ENCODE data around the gene RPL10A.

Gene RPL10A

DNA sequence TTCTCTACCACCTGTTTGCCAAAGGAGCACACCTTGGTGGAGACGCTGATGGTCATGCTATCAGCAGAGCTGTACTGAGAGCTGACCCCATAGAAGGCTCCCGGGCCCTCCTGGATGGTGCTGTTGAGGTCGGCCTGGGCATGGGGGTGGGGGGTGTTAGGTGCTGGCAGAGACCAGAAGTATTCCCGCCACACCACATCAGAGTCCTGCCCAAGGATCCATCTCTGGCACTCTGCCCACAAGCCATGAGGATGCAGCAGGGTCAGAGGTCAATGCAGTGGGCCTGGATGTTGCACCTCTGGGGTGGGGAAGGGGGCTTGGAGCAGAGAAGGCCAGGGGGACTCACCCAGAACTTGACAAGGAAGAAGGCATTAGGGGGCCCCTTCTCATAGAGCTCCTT, 7.4 kb downstream of the RPL10A start:
- peak overlapping the region in 1 of 3 experiments; percentile 6 for H3K27ac Mint-ChIP-seq
- H3K27me3 Mint-ChIP-seq (ENCODE audit: low read depth) = no peaks in the 10 kb centered on the region
- TF ChIP-seq, protein P1, sequence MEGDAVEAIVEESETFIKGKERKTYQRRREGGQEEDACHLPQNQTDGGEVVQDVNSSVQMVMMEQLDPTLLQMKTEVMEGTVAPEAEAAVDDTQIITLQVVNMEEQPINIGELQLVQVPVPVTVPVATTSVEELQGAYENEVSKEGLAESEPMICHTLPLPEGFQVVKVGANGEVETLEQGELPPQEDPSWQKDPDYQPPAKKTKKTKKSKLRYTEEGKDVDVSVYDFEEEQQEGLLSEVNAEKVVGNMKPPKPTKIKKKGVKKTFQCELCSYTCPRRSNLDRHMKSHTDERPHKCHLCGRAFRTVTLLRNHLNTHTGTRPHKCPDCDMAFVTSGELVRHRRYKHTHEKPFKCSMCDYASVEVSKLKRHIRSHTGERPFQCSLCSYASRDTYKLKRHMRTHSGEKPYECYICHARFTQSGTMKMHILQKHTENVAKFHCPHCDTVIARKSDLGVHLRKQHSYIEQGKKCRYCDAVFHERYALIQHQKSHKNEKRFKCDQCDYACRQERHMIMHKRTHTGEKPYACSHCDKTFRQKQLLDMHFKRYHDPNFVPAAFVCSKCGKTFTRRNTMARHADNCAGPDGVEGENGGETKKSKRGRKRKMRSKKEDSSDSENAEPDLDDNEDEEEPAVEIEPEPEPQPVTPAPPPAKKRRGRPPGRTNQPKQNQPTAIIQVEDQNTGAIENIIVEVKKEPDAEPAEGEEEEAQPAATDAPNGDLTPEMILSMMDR (IDR thresholded peaks at IDR 0.05; ENCODE audit: unreplicated experiment in 3 of 3) = no peak
- H3K36me3 Mint-ChIP-seq (ENCODE audit: low read depth) = peaks cover 59% of the 10 kb centered on the region
- no peaks in the 10 kb centered on the region for H3K9me3 Mint-ChIP-seq
- H3K4me3 Mint-ChIP-seq = no peak overlapping the region
- H3K4me1 Mint-ChIP-seq = peaks cover 19% of the 10 kb centered on the region

DNA sequence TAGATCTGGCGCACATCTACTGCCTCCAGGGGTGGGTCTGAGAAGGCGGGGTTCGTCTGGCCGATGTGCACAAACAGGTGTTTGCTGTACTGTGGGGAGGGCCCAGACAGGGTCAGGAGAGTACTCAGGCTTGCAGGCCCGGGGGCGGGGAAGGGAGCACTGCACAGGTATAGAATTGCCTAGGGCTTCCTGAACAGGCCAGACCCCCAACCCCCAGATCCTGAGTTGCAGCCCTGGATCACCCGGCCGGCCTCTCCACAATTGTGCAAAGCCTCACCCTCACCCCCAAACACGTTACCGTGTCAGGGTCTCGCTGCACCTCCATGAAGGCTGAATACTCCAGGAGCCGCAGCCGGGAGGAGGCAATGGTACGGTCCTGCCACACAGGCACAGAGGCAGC, 7.8 kb downstream of the RPL10A start:
- Mint-ChIP-seq H3K4me1 (peaks cover 15% of the 10 kb centered on the region), H3K36me3 (ENCODE audit: low read depth) (peaks cover 58% of the 10 kb centered on the region)
- TF ChIP-seq, protein P1 (IDR thresholded peaks at IDR 0.05; ENCODE audit: unreplicated experiment in 3 of 3) = no peak

DNA sequence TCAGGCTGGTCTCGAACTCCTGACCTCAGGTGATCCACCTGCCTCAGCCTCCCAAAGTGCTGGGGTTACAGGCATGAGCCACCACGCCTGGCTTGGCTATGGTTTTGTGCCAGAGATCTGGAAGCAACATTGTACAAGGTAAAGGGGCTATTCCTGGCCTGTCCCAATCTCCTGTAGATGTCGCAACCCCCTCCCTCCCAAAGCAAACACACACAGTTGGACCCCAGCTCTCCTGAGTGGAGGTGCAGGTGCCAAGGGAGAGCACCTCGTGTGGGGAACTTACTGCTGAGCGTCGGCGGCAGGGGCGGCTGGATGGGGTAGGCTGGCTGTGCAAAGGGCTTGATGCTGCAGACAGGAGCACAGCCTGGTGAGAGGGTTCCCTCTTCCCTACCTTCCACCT, 8.8 kb downstream of the RPL10A start:
- H3K4me3 Mint-ChIP-seq = no peak overlapping the region
- H3K4me1 Mint-ChIP-seq = peaks cover 11% of the 10 kb centered on the region
- H3K9me3 Mint-ChIP-seq = no peaks in the 10 kb centered on the region
- peaks cover 56% of the 10 kb centered on the region for H3K36me3 Mint-ChIP-seq (ENCODE audit: low read depth)
- H3K27me3 Mint-ChIP-seq (ENCODE audit: low read depth) = no peaks in the 10 kb centered on the region
- TF ChIP-seq, protein P1 (IDR thresholded peaks at IDR 0.05; ENCODE audit: unreplicated experiment in 3 of 3) = no peak
- peak overlapping the region in 1 of 3 experiments; percentile 14 for H3K27ac Mint-ChIP-seq

More for the DNA sequence above, 7.8 kb downstream of the RPL10A start:
- Mint-ChIP-seq H3K9me3 (no peaks in the 10 kb centered on the region), H3K27me3 (ENCODE audit: low read depth) (no peaks in the 10 kb centered on the region), H3K4me3 (no peak overlapping the region), H3K27ac (peak overlapping the region in 1 of 3 experiments; percentile 6)

DNA sequence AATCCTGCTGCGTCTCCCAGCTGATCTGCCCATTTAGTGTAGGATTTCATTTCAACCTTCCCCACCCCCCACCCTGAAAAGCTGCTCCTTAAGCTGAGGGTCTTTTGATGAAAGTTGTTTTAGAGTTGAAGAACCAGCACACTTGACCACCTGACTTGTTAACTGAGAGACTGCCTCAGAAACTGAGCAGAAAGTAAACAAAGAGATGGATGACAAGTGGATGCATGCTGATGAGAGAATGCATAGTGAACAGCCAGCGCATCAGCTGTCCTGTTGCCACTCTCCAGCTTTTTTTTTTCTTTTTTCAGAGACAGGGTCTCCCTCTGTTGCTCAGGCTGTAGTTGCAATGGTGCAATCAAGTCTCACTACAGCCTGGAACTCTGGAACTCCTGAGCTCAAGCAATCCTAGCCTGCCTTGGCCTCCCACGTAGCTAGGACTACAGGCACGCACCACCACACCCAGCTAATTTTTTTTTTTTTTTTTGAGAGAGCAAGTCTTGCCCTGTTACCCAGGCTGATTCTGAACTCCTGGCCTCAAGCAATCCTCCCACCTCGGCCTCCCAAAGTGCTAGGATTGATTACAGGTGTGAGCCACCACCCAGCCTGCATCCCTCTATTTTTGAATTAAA, 9.5 kb downstream of the RPL10A start:
- peaks cover 51% of the 10 kb centered on the region for H3K36me3 Mint-ChIP-seq (ENCODE audit: low read depth)
- H3K4me3 Mint-ChIP-seq = no peak overlapping the region
- TF ChIP-seq, protein P1 (IDR thresholded peaks at IDR 0.05; ENCODE audit: unreplicated experiment in 3 of 3) = no peak
- H3K4me1 Mint-ChIP-seq = peaks cover 5% of the 10 kb centered on the region
- peak overlapping the region in 2 of 3 experiments; percentile 14 to 15 for H3K27ac Mint-ChIP-seq
- no peaks in the 10 kb centered on the region for H3K27me3 Mint-ChIP-seq (ENCODE audit: low read depth)
- H3K9me3 Mint-ChIP-seq = no peaks in the 10 kb centered on the region

DNA sequence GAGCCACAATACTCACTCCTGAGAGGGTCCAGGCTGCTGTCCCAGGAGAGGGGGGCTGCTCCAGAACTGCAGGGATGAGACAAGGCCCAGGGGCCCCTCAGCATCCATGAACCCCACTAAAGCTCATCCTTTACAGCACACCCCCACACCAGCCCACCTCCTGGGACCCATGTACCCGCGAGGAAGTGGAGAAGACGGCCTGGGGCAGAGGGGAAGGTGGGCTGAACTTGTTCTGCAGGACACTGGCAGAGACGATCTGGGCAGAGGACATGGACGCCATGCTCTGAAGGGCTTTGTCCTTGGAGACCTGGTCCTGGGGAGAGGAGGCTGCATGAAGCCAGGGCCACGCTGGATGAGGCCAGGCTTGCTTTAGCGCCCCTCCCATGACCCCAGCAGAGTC, 10.1 kb downstream of the RPL10A start:
- H3K27ac Mint-ChIP-seq = no peak overlapping the region
- H3K4me3 Mint-ChIP-seq = no peak overlapping the region
- TF ChIP-seq, protein P1 (IDR thresholded peaks at IDR 0.05; ENCODE audit: unreplicated experiment in 3 of 3) = no peak
- H3K4me1 Mint-ChIP-seq = peaks cover 11% of the 10 kb centered on the region
- peaks cover 57% of the 10 kb centered on the region for H3K36me3 Mint-ChIP-seq (ENCODE audit: low read depth)
- no peaks in the 10 kb centered on the region for H3K9me3 Mint-ChIP-seq
- H3K27me3 Mint-ChIP-seq (ENCODE audit: low read depth) = no peaks in the 10 kb centered on the region

DNA sequence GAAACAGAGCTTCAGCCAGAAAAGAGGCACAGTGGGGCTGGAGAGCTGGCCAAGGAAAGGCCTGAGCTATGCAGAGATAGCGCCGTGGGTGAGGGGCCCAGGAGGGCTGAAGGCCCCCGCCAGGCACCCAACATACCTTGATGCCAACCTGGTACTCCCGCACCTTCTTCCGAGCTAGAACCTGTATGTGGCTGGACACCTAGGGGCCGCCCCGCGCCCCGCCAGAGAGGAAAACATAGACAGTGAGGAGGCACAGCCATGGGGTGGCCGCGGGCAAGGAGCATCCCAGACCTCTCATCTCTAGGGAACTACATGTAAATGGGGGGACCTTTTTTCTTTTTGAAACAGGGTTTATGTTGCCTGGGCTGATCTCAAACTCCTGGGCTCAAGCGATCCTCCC, 12.0 kb downstream of the RPL10A start:
- Mint-ChIP-seq H3K27me3 (ENCODE audit: low read depth) (no peaks in the 10 kb centered on the region), H3K4me1 (peaks cover 20% of the 10 kb centered on the region), H3K27ac (no peak overlapping the region), H3K9me3 (no peaks in the 10 kb centered on the region), H3K4me3 (no peak overlapping the region), H3K36me3 (ENCODE audit: low read depth) (peaks cover 53% of the 10 kb centered on the region)
- TF ChIP-seq, protein P1 (IDR thresholded peaks at IDR 0.05; ENCODE audit: unreplicated experiment in 3 of 3) = no peak
